ENCODE results near the gene NABP1.

- TF ChIP-seq, protein P1, sequence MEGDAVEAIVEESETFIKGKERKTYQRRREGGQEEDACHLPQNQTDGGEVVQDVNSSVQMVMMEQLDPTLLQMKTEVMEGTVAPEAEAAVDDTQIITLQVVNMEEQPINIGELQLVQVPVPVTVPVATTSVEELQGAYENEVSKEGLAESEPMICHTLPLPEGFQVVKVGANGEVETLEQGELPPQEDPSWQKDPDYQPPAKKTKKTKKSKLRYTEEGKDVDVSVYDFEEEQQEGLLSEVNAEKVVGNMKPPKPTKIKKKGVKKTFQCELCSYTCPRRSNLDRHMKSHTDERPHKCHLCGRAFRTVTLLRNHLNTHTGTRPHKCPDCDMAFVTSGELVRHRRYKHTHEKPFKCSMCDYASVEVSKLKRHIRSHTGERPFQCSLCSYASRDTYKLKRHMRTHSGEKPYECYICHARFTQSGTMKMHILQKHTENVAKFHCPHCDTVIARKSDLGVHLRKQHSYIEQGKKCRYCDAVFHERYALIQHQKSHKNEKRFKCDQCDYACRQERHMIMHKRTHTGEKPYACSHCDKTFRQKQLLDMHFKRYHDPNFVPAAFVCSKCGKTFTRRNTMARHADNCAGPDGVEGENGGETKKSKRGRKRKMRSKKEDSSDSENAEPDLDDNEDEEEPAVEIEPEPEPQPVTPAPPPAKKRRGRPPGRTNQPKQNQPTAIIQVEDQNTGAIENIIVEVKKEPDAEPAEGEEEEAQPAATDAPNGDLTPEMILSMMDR (IDR thresholded peaks at IDR 0.05), result no peak
- TF ChIP-seq POLR2AphosphoS5 (IDR thresholded peaks at IDR 0.05; ENCODE audit: low read depth, low read length) (no peak), REST (IDR thresholded peaks at IDR 0.05; ENCODE audit: insufficient read depth in 1 of 2, low read depth in 2 of 2, low read length in 1 of 2) (no peak), SIN3A (IDR thresholded peaks at IDR 0.05; ENCODE audit: borderline replicate concordance, insufficient read depth, low read depth, low read length) (no peak)
These were observed 41.7 kb upstream of the NABP1 start for GRCh38 chr2:191636235-191636543.
